Neural cell (in vitro differentiated cells): ENCODE measurements around the gene NME3.

Source experiments
- CTCF ChIP-seq: fragments of 450-650 bp; IDR thresholded peaks from 2 replicates; pipeline ENCODE4 v1.5.1; 2014; ENCODE audit warnings: antibody characterized with exemption, mild to moderate bottlenecking, moderate library complexity; ENCODE audit not compliant: poor library complexity, severe bottlenecking
- EP300 ChIP-seq: fragments of 450-650 bp; conservative IDR thresholded peaks from 2 replicates; pipeline ENCODE4 v1.6.1; 2014; ENCODE audit warnings: antibody characterized with exemption, mild to moderate bottlenecking, moderate library complexity; ENCODE audit not compliant: poor library complexity, severe bottlenecking
- EZH2 ChIP-seq: fragments of 200-600, 300-800 bp; shearing (Covaris generic), sonication (generic); IDR thresholded peaks from 2 replicates; pipeline ENCODE4 v1.6.1; 2014; ENCODE audit warnings: antibody characterized with exemption, low read length, borderline replicate concordance, mild to moderate bottlenecking; ENCODE audit not compliant: insufficient read depth, poor library complexity, severe bottlenecking
- MXI1 ChIP-seq: fragments of 450-650 bp; conservative IDR thresholded peaks from 2 replicates; pipeline ENCODE4 v1.6.1; 2014; ENCODE audit warnings: antibody characterized with exemption, mild to moderate bottlenecking; ENCODE audit not compliant: poor library complexity, severe bottlenecking
- POLR2AphosphoS5 ChIP-seq: IDR thresholded peaks from 2 replicates; pipeline ENCODE4 v1.6.1; 2012
- RAD21 ChIP-seq: fragments of 450-650 bp; conservative IDR thresholded peaks from 2 replicates; pipeline ENCODE4 v1.6.1; 2014; ENCODE audit warnings: antibody characterized with exemption, mild to moderate bottlenecking, moderate library complexity
- TAF1 ChIP-seq: IDR thresholded peaks from 2 replicates; pipeline ENCODE4 v1.6.1; 2012; ENCODE audit warnings: low read depth
- TF ChIP-seq, protein P1 (sequence below): IDR thresholded peaks from 2 replicates; pipeline ENCODE4 v1.6.1; 2012; ENCODE audit warnings: borderline replicate concordance

DNA sequence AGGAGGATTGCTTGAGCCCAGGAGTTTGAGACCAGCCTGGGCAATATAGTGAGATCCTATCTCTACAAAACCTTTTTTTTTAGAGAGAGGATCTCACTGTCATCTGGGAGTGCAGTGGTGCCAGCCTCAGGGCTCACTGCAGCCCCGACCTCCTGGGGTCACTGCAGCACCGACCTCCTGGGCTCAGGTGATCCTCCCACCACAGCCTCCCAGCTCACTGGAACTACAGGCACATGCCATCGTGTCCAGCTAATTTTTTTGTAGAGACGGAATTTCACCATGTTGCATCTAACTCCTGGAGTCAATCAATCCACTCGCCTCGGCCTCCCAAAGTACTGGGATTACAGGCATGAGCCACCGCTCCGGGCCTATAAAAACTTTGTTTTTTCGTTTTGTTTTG is 50.0 kb downstream of the NME3 start:
- TF ChIP-seq POLR2AphosphoS5 (no peak), EP300 (no peak), EZH2 (no peak), CTCF (no peak), MXI1 (no peak), RAD21 (no peak), TAF1 (no peak)
- TF ChIP-seq, protein P1, sequence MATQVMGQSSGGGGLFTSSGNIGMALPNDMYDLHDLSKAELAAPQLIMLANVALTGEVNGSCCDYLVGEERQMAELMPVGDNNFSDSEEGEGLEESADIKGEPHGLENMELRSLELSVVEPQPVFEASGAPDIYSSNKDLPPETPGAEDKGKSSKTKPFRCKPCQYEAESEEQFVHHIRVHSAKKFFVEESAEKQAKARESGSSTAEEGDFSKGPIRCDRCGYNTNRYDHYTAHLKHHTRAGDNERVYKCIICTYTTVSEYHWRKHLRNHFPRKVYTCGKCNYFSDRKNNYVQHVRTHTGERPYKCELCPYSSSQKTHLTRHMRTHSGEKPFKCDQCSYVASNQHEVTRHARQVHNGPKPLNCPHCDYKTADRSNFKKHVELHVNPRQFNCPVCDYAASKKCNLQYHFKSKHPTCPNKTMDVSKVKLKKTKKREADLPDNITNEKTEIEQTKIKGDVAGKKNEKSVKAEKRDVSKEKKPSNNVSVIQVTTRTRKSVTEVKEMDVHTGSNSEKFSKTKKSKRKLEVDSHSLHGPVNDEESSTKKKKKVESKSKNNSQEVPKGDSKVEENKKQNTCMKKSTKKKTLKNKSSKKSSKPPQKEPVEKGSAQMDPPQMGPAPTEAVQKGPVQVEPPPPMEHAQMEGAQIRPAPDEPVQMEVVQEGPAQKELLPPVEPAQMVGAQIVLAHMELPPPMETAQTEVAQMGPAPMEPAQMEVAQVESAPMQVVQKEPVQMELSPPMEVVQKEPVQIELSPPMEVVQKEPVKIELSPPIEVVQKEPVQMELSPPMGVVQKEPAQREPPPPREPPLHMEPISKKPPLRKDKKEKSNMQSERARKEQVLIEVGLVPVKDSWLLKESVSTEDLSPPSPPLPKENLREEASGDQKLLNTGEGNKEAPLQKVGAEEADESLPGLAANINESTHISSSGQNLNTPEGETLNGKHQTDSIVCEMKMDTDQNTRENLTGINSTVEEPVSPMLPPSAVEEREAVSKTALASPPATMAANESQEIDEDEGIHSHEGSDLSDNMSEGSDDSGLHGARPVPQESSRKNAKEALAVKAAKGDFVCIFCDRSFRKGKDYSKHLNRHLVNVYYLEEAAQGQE, result no peak
